GM21526 (cell line): ENCODE measurements around the gene RNF144A.
A peak's percentile ranks its signal among the peaks of the same experiment; 100 is the strongest.

Experiments
- ATAC-seq: cut with Tn5 transposase; IDR thresholded peaks from one replicate; pipeline ENCODE4 v1.9.1; 2021; ENCODE audit warnings: moderate library complexity; ENCODE audit not compliant: unreplicated experiment, low FRiP score

RNF144A gene

GRCh38 chr2:7033136-7033960, 116.1 kb downstream of the RNF144A start:
- ATAC-seq, result no peak

DNA sequence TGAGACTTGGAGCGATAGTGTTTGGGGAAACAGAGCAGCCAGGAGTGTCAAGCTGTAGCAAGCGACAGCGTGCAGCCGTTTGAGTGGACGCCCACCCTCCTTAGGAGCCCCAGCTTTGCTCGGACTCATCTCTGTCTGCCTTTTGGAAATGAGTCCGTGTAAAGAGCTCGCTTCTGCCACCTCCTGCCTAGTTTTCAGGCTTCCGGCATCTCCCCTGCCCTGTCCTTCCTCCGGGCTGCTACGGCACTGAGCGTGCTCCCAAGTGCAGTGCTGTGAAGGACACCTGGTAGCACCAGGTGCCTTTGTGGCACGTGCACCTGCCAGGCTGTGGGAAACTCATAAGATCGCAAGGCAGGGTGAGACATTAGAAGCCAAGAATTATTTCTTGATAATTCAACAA, 117.1 kb downstream of the RNF144A start:
- no peak for ATAC-seq

- no peak for ATAC-seq
These were observed 118.7 kb downstream of the RNF144A start for GRCh38 chr2:7035884-7036283.

GRCh38 chr2:7037340-7038333, 120.4 kb downstream of the RNF144A start:
- peak; percentile 94 for ATAC-seq

DNA sequence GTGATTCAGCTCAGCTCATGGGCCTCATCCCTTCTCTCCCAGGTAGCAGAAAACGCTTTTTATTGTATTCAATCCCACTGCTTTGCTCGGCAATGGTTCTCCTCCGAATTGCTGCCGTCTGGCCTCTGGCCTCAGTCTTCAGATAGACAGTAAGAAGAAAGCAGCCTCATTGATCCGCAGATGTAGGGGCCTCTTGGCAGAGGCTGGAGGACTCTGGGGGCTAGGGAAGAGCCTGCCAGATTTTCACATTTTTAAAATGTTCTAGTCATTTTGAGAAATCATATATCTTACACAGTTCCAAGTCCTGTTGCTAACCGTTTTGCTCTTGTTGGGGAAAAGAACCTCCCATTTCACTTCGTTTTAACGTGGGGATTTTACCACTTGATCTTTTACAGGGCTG, 123.3 kb downstream of the RNF144A start:
- ATAC-seq, result no peak

DNA sequence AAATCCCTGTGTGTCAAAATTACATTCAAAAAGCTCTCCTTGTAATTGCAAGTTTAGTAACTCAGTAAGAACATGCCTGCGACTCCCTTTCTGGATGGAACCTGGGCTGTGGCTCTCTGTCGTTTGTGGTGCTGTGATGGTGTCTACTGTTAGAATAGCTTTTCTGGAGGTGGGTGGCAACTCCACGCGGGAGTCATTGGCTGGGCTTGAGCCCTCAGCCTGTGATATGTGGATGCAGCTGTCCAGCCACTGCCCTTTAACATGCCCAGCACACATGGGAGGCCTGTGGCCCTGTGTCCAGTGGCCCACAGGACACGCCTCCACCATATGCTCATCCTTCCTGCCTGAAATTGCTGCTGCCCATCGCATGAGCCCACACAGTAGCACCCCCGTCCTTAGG, 124.2 kb downstream of the RNF144A start:
- no peak for ATAC-seq

DNA sequence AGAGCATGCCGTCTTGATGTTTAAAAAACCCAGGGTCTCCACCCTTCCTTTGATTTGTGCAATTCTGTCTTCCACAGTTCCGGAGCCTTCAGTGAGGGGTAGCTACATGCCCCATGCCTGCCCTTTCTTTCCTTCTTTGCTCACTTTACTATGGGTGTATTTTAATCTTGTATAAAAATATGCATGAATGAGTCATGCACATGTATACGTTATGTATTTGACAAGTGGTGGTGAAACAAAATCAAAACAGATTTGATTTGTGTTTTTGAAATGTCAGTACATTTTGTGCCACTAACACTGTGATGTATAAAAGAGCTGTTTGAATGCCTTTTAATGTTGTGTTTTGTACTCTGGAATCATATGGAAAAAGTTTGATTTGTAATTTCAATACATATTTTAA, 126.5 kb downstream of the RNF144A start:
- no peak for ATAC-seq

DNA sequence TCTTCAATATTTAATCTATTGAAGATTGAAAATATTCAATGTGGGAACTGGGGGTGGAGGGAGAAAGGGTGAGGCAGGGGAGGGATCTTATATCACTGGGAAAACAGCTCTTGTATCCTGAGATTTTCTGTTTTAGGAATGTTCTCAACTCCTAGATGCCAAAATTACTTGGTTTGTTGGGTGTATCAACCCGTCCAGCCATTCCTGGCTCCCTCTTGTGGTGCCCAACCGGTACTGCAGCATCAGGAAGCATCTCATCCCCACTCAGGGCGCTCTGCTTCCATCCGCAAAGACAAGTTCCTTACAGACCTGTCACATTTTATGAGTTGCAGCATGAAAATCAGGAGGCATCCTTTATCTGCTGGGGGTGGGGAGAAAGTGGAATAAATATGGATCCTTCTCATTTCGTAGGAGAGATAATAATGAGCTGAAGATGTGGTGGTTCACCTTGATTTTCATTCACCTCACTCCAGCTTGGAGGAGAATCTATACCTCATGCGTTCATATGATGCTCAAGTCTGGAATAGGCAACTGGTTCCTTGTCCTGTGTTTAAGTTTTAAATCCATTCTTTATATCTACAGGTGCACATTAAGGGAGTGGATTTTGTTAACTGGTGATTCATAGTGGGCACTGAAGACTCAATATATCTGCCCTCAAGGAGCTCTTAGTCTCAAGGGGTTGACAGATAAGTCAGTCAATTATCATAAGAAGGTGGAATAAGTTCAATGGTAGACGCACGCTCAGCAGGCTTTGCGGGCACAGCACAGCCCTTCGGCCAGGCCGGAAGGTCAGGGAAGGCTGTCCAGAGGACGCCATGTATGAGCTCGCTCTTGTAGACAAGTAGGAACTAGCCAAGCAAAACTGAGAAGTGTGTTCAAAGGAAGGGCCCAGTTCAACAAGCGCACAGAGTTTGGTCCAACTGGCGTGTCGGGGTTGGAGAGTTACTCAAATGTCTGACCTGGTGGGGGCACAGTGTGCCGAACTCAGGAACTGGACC, 127.3 kb downstream of the RNF144A start:
- peak; percentile 90 for ATAC-seq

DNA sequence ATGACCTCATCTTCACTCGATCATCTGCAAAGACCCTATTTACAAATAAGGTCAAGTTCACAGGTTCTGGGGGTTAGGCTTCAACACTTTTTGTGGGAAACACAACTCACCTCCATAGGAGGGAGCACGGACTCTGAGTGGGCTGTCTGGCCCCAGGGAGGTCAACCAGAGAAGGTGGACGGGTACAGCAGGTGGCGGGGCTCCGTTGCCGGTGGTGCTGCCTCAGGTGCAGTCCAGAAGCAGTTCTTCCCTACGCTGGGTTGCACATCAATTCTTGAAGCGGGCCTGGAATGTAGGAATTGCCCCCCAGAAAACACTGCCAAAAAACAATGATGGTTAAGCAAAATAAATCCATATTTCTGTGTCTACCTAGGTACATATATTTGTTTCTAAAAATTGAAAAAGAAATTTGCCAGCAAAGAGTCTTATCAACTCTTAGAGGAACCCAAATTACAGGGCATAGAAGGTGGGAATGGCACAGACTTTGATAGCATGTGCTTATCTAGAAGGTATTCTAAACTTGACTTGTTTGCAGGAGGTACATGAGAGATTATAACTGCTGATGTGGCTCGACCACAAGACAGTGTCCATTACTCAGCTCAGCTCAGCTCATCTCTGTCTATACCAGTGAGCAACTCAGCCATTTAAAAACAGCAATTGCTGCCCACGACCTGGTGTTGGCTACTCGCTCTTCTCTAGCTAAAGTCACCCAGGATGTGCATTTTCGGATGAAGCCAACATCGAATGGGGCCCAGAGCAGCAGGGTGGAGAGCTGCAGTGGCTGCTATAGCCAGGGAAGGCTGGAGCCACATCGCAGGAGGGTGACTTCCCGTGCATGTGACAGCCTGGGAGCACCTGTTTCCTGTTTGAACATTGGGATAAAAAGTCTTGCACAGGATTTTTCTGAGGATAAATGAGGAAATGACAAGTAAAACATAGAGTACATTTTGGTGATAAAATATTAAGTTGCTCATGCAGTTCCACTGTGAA, 128.7 kb downstream of the RNF144A start:
- ATAC-seq, result no peak

- ATAC-seq, result no peak
These were observed 130.4 kb downstream of the RNF144A start for GRCh38 chr2:7047661-7048060.

- no peak for ATAC-seq
These were observed 131.6 kb downstream of the RNF144A start for GRCh38 chr2:7048762-7049294.

- ATAC-seq, result peak; percentile 71
These were observed 135.2 kb downstream of the RNF144A start for GRCh38 chr2:7052404-7052803.

GRCh38 chr2:7053650-7054265, 136.5 kb downstream of the RNF144A start:
- no peak for ATAC-seq

DNA sequence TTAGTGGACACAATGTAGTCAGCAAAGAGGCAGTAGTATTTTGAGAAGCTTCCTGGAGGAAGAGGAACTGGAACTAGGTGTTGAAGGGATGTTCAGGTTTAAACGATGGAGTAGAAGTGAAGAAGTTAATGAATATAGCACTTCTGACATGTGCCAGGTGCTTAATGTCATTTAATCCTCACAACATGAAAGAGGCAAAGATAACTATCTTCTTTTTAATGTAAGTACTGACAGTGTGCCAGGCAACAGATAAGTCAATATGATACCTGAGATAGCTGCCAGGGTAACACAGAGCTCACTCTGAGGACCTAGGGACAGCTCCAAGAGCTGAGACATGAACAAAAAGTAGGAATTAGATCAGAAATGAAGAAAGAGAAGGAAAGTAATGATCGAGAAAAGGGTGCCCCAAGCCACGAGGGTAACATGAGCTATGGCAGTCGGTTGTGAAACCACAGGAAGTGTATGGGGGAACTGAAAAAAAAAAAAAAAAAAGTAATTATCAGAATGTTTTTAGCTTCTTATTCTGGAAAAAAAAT, 140.7 kb downstream of the RNF144A start:
- ATAC-seq, result peak; percentile 69

- no peak for ATAC-seq
These were observed 142.9 kb downstream of the RNF144A start for GRCh38 chr2:7060156-7060555.

DNA sequence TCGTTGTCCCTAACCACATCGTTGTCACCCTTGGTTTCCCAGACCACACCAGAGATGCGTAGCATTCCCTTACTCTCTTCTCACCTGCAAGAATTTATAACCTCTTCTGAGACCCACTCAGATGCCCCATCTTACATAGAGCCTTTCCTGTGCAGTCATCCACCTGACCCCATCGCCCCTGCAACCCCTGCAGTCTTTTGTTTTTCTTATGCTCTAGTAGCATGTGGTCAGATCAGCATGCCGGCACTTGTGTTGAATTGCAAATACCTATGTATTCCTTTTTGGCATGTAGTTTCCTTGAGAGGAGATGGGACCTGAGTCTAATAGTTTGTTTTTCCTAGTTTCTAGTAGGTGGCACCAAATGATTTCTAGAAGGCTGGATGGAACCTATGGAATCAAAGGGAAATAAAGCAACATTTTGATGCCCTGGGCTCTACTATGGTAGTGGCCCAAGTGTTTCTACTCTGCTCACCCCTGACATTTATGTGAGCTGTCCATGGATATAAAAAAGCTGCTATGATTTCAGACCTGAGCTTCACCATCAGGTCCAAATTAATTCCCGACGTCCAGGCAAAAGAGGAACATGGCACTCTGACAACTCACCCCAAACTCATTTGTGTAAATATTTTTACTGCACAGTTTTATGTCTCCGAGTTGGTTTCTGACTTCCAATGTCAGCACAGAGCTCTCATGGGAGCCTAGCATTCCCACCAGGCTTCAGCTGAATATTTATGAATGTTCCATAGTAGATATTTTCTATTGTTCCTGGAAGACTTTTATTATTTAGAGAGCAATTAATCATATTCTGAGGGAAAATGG, 143.6 kb downstream of the RNF144A start:
- ATAC-seq, result no peak

DNA sequence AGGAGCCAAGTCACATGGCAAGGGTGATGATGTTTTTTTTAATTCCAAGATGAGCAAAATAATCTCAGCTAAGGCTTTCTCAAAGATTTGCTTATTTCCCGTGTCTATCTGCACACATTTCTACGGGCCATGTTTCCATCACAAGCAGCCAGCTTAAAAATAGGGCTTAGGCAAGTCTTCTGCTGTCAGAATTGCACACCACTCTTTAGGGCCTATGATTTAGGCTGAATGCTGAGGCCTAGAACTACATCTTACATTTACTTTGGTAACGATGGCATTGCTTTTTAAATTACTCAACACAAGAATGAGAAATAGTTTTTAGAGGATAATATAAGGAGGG, 144.2 kb downstream of the RNF144A start:
- no peak for ATAC-seq
